GM18507 (cell line): Measurements from ENCODE around the gene OGDH.
A peak's percentile ranks its signal among the peaks of the same experiment; 100 is the strongest.

Experiments used
- DNase-seq: peaks from one replicate; pipeline ENCODE4 v3.0.0; 2011; ENCODE audit warnings: low read depth; ENCODE audit not compliant: insufficient read length; ENCODE audit errors: extremely low spot score
- FAIRE-seq: peaks from 2 replicates; lab custom pipeline; 2011; peaks lifted over from hg19 to GRCh38; lab: Jason Lieb, UNC

Gene OGDH

DNA sequence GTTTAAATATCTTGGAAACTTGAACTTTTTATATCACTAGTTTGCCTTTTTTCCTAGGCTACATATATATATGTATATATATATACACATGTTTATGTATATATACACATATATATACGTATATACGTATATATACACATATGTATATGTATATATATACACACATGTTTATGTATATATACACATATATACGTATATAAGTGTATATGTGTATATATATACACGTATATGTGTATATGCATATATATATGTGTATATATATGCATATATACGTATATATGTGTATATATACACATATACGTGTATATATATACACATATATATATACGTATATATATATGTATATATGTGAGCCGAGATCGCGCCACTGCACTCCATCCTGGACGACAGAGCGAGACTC, 10.1 kb downstream of the OGDH start:
- DNase-seq (no peak), FAIRE-seq (no peak)

DNA sequence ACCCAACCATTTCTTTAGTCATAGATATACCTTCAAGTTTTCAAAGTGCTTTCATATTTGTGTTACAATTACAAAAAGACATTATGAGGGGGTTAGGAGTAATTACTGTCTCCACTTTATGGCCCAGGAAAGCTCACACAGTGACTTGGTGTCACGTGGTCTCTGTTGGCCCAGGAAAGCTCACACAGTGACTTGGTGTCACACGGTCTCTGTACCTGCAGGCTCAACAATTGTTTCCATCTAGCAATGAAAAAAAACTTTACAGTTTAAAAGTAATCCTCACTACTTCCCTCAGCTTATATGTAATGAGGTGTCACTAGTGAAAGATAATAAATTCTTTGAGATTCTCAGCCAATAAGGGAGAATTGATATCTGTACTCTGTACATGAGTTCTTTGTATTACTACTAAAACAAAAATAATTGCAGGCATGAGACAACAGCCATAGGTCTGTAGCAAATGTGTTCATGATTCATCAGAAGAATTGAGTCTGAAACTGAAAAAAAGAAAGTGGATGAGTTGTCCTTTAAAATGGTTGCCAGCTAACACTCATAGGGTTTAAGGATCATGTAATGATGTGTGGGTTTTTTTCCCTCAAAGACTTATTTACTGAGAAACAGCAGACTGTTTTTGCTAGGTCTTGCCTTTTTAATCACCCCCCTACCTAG, 10.9 kb downstream of the OGDH start:
- FAIRE-seq (peak; percentile 67), DNase-seq (no peak)

DNA sequence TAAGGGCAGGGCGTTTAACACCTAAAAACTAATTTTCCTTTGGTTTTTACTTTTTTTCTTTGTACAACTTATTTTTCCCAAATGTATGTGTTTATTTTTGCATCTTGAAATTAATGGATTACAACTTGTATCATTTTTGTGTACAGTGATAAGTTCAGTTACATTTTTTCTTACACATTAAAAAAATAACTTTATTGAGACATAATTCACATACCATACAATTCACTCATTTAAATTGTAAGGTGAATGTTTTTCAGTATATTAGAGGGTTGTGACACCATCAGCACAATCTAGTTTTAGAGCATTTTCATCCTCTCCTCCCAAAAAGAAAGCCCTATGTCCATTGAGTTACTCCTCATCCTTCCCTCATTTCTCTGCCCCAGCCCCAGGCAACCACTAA, 11.6 kb downstream of the OGDH start:
- no peak for DNase-seq
- no peak for FAIRE-seq

DNA sequence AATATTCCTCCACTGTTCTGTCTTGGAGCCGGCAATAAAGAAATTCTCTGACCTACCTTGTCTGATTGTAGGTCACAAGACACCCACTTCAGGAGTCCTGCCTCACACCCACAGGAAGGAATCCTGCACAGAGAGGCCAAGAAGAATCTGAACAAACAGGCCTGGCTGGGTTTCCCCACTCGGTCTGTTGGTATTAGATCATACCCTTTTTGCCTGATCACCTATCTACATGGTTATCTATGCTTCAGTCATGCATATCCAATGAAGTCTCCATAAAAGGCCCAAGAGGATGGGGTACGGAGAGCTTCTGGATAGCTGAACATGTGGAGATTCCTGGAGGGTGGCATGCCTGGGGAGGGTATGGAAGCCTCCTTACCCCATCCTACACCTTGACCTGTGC, 12.3 kb downstream of the OGDH start:
- FAIRE-seq, result peak; percentile 33
- no peak for DNase-seq

DNA sequence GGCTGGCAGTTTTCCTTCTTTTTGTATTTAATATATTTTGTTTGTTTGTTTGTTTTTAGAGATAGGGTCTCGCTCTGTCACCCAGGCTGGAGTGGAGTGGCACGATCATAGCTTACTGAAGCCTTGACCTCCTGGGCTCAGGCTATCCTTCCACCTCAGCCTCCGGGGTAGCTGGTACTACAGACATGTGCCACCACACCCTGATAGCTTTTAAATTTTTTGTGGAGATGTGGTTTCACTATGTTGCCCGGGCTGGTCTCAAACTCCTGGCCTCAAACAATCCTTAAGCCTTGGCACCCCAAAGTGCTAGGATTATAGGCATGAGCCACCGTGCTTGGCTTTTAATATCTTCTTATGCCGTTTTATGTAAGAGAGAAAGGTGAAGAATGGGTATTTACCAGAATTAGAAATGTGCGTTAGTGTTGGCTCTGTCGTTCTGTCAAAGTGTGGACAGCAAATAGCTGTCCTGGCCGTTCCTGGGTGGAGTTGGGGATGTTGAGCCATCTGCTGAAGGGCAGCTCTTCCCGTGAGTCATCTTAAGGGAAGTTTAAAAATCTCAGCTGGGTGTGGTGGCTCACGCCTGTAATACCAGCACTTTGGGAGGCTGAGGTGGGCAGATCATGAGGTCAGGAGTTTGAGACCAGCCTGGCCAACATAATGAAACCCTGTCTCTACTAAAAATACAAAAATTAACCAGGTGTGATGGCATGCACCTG, 14.8 kb downstream of the OGDH start:
- no peak for DNase-seq
- FAIRE-seq, result no peak

DNA sequence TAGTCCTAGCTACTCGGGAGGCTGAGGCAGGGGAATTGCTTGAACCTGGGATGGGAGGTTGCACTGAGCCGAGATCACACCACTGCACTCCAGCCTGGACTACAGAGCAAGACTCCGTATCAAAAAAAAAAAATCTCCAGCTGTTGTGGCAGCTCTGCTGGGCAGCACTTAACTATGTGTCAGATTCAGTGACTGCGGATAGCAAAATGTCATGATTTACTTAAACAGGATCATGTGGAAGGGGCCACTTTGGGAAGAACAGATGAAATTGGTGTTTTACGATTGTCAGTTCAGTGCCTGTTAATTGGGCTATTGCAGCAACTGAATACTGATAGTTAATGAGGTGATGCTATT, 15.3 kb downstream of the OGDH start:
- no peak for FAIRE-seq

DNA sequence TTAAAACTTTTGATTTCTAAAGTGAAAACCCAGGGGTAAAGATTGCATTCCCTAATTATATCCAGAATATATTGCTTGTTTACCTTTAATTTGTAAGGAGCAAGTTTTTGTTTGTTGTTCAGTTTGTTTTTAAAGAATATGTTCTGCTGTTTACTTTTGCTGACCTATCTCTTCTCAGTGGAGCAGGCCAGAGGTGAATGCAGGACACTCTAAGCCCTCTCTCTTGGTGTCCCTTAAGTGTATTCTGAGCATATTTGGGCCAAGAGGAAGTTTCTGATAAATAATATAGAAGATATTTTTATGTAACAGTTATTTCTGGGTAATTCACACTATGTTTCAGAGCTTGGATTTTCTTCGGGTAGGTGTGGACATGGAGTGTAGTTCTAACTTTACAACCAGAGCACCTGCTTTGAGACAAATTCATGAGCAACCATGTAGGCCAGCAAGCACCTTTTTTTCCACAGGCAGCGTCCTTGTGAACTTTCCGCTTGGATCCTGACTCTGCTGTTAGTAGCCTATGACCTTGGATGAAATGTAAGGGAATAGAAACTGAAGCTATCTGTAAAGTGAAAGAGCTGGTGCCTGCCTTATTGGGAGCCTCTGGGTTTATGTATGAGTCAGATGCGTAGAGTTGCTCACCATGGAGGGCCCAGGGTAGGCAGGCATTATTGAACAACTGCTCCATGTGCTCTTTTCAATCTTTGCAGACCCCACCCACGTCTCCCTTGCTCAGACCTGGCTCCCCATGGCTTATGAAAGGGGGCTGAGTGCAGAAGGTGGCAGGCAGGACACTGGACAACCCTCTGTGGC, 16.1 kb downstream of the OGDH start:
- peak; percentile 80 for FAIRE-seq
- DNase-seq, result no peak

More for the DNA sequence above, 15.3 kb downstream of the OGDH start:
- DNase-seq, result no peak

DNA sequence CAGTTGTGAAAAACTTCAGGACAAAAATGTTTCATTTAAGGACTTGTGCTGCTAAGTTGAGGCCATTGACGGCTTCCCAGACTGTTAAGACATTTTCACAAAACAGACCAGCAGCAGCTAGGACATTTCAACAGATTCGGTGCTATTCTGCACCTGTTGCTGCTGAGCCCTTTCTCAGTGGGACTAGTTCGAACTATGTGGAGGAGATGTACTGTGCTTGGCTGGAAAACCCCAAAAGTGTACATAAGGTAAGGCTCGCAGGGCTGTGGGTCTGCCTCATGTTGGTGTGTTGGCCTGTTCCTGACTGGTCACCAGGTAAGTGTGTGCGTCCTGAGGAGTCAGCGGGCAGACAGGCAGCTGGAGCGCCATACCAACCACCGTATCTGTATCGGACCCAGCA, 17.9 kb downstream of the OGDH start:
- no peak for DNase-seq
- FAIRE-seq, result no peak

DNA sequence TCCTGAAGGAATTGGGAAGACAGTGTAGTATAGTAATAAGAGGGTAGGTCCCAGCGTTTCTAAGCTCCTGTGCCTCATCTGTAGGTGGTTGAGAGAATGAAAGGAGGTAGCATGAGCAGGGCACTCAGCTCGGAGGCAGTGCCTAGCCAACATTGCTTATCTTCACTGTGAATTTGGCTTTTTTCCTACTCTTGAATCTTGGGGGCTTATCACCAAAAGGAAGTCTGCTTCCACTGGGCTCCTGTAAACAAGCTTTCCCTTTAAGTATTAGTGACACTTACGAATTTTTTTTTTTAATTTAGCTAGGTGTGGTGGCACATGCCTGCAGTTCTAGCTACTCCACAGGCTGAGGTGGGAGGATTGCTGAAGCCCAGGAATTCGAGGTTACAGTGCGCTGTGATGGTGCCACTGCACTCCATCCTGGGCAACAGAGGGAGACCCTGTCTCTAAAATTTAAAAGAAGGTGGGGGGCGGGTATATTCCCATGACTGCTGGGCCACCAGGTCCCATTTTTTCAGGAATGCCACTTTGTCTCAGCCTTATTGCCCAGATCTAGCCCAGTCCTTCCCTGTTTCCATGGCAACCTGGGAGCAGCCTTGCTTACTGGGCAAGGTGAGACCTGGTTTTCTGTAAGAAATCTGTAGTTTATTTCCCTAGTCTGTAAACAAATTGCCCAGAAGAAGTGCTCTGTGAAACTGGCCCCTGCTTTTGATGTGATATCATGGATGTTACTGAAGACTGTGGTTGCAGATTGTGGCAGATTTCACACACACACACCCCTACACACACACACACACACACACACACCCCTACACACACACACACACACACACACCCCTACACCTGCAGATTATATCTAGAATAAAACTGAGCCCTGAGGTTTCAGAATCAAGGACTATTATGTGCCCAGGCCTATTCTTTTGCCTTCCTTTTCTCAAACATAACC, 19.4 kb downstream of the OGDH start:
- DNase-seq (no peak), FAIRE-seq (no peak)

DNA sequence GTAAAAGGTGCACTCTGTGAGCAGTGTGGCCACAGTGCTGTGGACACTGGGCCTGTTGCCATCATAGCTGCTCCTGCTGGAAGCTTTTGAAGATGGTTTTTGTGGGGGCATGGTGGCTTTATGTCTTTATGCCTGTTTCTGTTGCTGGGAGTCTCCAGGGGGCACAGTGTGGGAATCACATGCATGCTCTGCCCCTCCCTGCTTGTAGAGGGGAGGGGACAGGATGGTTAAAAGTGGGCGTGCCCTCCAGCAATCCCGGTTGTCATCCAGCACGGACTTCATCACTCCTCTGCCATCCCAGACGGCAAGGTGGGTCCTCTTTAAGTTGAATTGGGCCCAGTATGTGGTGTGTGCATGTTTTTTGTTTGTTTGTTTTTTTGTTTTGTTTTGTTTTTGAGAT, 20.2 kb downstream of the OGDH start:
- FAIRE-seq, result no peak
- no peak for DNase-seq

DNA sequence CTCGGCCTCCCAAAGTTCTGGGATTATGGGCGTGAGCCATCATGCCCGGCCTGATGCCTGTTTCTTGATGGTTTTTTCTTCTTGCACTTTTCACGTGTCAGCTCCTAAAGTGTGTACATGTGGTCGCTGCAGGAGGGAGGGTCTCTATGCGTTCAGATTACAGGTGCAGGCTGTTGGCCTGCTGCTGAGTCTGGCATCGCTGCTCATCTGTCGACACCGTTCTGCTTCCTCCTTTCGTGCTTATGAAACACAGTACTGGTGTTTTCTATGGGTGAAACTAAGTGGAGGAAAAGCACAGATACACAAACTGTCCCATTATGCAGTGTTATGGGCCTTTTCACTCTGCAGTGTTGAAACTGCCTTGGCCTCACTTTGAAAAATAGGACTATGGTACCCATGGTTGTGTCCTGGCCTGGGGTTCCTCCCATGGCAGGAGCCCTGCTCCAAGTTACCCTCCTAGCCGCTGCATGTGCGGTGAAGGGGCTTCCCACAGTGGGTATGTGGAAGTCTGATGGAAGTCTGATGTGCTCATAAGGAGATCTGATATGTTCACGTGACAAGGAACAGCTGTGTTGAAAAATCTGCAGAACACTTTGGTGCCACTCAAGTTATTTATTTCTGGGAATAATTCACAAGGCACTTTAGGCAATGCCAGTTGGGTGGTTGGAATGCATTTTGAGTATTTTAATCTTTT, 23.5 kb downstream of the OGDH start:
- no peak for DNase-seq
- peak; percentile 81 for FAIRE-seq

DNA sequence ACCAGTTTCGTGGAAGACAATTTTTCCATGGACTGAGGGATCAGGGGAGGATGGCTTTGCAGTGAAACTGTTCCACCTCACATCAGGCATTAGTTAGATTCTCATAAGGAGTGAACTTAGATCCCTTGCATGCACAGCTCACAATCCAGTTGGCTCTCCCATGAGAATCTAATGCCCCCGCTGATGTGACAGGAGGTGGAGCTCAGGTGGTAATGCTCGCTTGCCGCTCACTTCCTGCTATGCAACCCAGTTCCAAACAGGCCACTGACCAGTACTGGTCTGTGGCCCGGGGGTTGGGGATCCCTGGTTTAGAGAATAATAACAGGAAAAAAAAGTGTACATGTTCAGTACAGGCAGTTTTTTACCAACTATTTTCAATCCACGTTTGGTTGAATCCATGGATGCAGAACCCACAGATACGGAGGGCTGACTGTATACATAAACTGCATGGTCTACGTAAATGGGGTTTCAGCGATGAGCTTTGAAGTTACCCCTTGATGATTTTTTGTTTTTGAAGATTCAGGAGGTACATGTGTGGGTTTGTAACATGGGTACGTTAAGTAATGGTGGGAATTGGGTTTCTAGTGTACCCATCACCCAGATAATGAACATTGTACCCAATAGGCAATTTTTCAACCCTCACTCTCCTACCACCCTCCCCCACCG, 24.5 kb downstream of the OGDH start:
- no peak for DNase-seq
- peak; percentile 55 for FAIRE-seq

DNA sequence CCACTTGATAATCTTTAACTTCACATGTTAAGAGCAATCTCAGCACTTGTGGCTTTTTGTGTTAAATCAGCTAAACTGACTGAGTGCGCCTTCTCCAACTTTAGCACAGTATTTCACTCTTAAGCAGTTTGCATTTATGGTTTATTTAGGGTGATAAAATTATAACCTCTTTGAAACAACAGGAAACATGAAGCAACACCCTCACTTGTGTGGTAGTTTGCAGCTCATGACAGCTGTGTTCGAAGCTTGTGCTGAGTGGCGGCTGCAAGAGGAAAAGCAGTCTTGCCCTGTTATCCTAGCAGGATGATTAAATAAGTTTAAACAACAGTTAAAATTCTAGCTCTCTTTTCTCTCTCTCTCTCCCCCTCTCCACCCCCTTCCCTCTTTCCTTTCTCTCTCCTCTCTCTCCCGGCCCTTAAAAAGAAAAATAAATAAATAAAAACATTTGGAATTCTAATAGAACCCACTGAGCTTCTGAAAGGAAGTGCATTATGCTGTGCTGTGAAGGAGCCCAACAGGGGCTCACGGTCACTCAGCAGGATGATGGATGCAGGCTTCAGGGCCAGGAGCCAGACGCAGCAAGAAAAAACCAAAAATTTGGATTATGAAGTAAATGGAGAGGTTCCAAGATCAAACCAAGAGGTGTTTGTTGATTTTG, 25.2 kb downstream of the OGDH start:
- DNase-seq (no peak), FAIRE-seq (no peak)

DNA sequence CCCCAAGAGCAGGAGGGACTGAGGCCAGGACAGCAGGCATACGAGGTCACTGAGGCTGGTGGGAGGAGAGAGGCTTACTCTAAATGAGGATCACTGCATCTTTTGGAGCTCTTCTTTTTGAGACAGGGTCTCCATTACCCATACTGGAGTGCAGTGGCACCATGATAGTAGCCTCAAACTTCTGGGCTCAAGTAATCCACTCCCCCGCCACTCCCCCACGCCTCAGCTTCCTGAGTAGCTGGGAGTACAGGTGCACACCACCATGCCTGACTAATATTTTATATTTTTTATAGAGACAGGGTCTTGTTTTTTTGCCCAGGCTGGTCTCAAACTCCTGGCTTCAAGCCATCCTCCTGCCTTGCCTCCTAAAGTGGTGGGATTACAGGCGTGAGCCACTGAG, 25.8 kb downstream of the OGDH start:
- DNase-seq (no peak), FAIRE-seq (no peak)

DNA sequence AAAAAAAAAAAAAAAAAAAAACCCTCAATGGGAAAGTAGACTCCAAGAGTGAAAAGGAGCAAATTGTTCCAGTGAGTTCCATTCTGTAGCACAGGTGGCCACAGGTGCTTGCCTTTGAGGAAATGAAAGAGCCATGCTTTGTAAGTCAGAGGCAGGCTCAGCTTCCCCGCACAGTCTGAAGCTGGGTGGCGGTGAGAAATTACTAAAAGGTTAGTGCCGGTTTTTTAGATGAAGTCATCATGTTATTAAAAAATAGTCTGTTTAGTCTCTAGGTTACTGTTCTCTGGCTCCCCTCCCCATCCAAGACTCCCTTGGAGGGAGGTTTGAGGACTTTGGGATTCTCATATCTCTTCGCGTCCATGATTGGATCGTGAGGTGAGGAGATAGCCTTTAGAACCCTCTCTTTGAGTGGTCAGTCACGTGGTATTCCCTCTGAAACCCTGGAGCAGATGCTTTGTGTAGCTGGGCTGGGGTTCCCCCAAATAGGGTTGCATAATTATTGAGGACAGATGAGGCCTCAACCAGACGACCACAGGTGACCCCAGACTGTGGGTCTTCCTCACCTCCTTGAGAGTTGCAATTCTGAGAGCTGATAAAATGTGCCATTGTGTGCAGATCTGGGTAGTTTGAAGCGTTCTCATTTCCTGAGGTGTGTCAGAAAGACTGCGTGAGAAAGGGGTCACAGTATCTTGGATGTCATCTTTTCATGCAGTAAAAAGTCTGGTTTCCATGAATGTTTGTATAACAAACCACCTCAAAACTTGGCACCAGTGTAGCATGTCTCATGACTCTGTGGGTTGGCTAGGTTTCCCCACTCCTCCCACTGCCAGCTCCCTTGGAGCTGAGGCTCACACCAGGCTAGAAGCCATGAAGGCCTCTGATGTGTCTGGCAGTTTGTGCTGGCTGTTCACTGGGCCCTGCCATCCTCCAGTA, 27.1 kb downstream of the OGDH start:
- DNase-seq (no peak), FAIRE-seq (peak; percentile 84)

DNA sequence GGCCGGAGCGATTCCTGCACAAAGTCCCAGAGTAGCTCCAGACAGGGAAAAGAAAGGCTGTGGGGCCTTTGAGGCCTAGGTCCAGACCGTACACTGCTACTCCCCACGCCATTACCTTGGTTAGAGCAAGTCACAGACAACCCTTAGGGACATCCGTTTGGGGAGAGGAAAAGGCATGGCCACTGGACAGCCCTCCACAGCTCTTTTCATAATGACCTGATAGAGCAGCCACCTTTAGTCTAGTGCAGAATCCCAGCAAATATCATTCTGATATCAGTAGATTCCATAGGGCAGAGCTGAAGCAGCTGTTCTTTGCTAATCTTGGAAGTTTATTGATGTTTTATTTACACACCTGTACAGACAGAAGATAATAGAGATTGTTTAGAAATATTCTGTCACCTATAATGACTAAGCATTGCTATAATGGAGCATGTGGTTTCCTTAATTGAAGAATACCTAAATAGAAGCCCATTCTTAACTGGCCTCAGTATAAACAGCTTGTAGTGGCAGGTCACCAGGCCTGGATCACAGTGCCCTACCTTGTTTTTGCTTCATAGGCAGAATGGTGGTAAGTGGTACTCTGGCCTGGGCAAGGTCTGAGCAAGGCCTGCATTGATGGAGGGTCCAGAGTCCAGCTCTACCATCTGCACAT, 27.9 kb downstream of the OGDH start:
- DNase-seq, result no peak

More for the DNA sequence above, 27.9 kb downstream of the OGDH start:
- FAIRE-seq, result no peak
